SK-N-SH (cell line): ENCODE data around the gene NEK9.

Experiments used
- CTCF ChIP-seq: fragments of 200-600 bp; sonication (generic); IDR thresholded peaks from 2 replicates; pipeline ENCODE4 v1.6.1; 2017; ENCODE audit warnings: antibody characterized with exemption, mild to moderate bottlenecking, moderate library complexity
- EZH2phosphoT487 ChIP-seq: fragments of 200-600 bp; sonication (generic); IDR thresholded peaks from 2 replicates; pipeline ENCODE4 v1.6.1; 2017; ENCODE audit warnings: low read depth, mixed run types, mild to moderate bottlenecking, antibody characterized with exemption, moderate library complexity, borderline replicate concordance
- MXI1 ChIP-seq: IDR thresholded peaks from 2 replicates; pipeline ENCODE4 v1.6.1; 2012; ENCODE audit warnings: mild to moderate bottlenecking, low read depth, low read length, improper control_type of control experiment
- NFIC ChIP-seq: IDR thresholded peaks from 2 replicates; pipeline ENCODE4 v1.4.0; 2012; ENCODE audit warnings: borderline replicate concordance
- POLR2AphosphoS5 ChIP-seq: IDR thresholded peaks from 2 replicates; pipeline ENCODE4 v1.6.1; 2012; ENCODE audit warnings: low read depth, low read length
- RFX5 ChIP-seq: IDR thresholded peaks from 2 replicates; pipeline ENCODE4 v1.6.1; 2012; ENCODE audit warnings: mild to moderate bottlenecking, improper control_type of control experiment, low read length
- SIN3A ChIP-seq: IDR thresholded peaks from 2 replicates; pipeline ENCODE4 v1.6.1; 2012; ENCODE audit warnings: low read depth, mild to moderate bottlenecking, low read length, moderate library complexity, borderline replicate concordance
- TEAD4 ChIP-seq: IDR thresholded peaks from 2 replicates; pipeline ENCODE4 v1.4.0; 2012; ENCODE audit warnings: mild to moderate bottlenecking, borderline replicate concordance; ENCODE audit not compliant: insufficient read depth

GRCh38 chr14:75164809-75165208 lies 38.0 kb upstream of the NEK9 start:
- no peak for TF ChIP-seq CTCF
- no peak for TF ChIP-seq SIN3A
- no peak for TF ChIP-seq EZH2phosphoT487
- TF ChIP-seq POLR2AphosphoS5: no peak
- no peak for TF ChIP-seq TEAD4
- no peak for TF ChIP-seq NFIC
- TF ChIP-seq RFX5: no peak
- no peak for TF ChIP-seq MXI1
